Measurements from ENCODE around the gene FOXO1. TPM values are rescaled to one million over a fixed set of nuclear protein-coding genes. Genes with fewer than 3 reads are reported as not detected.

Gene FOXO1
- total and polyA plus RNA-seq, 2 of the 13 experiments (the other 11 are each of a cell fraction or from before 2014, with no cell fraction given): 8.1 to 13.1 TPM

- TF ChIP-seq CEBPZ (IDR thresholded peaks at IDR 0.05; ENCODE audit: low read length) (no peak), ZNF18 (CRISPR knock-in tag; IDR thresholded peaks at IDR 0.05; ENCODE audit: insufficient replicate concordance) (no peak), SMC3 (IDR thresholded peaks at IDR 0.05; ENCODE audit: low read length) (0 out of 2 replicates have a peak, but pooled peaks have one; percentile 2), USF2 (IDR thresholded peaks at IDR 0.05; ENCODE audit: low read depth, low read length) (no peak), USF2 (CRISPR knock-in tag; IDR thresholded peaks at IDR 0.05; ENCODE audit: borderline replicate concordance) (no peak), ZNF629 (CRISPR knock-in tag; conservative IDR thresholded peaks at IDR 0.05) (no peak), ZNF281 (CRISPR knock-in tag; IDR thresholded peaks at IDR 0.05; ENCODE audit: borderline replicate concordance) (no peak), SIN3B (IDR thresholded peaks at IDR 0.05; ENCODE audit: low read length) (no peak), ARNT2 (CRISPR knock-in tag; IDR thresholded peaks at IDR 0.05; ENCODE audit: low read depth) (no peak), GABPB1 (CRISPR knock-in tag; IDR thresholded peaks at IDR 0.05) (no peak), ZNF552 (CRISPR knock-in tag; IDR thresholded peaks at IDR 0.05; ENCODE audit: borderline replicate concordance) (no peak), SMAD9 (CRISPR knock-in tag; IDR thresholded peaks at IDR 0.05) (no peak), REPIN1 (CRISPR knock-in tag; IDR thresholded peaks at IDR 0.05; ENCODE audit: borderline replicate concordance, low read depth) (no peak), TRIM22 (IDR thresholded peaks at IDR 0.05) (no peak), ZNF841 (CRISPR knock-in tag; IDR thresholded peaks at IDR 0.05; ENCODE audit: borderline replicate concordance) (no peak), CCAR2 (optimal IDR thresholded peaks at IDR 0.05; ENCODE audit: low read depth, low read length) (no peak), ZNF350 (CRISPR knock-in tag; IDR thresholded peaks at IDR 0.05; ENCODE audit: borderline replicate concordance, low read depth) (no peak), RFX3 (CRISPR knock-in tag; IDR thresholded peaks at IDR 0.05) (no peak), ISL2 (CRISPR knock-in tag; IDR thresholded peaks at IDR 0.05) (no peak), HCFC1 (IDR thresholded peaks at IDR 0.05; ENCODE audit: low read depth, low read length) (no peak)
Observed at GRCh38 chr13:40534456-40534855, 132.0 kb downstream of the FOXO1 start (continued).
